Measurements from ENCODE around the gene TMEM168.

- TF ChIP-seq ELK4 (CRISPR knock-in tag; IDR thresholded peaks at IDR 0.05; ENCODE audit: borderline replicate concordance) (no peak), ZNF740 (CRISPR knock-in tag; IDR thresholded peaks at IDR 0.05) (no peak), ZNF639 (CRISPR knock-in tag; conservative IDR thresholded peaks at IDR 0.05) (no peak), ZNF772 (CRISPR knock-in tag; IDR thresholded peaks at IDR 0.05) (no peak), CTCF (CRISPR knock-in tag; IDR thresholded peaks at IDR 0.05) (no peak), HINFP (CRISPR knock-in tag; IDR thresholded peaks at IDR 0.05; ENCODE audit: low read depth) (no peak), REST (IDR thresholded peaks at IDR 0.05; ENCODE audit: borderline replicate concordance in 1 of 2, low read depth in 1 of 2, low read length in 2 of 2) (no peak), MAZ (IDR thresholded peaks at IDR 0.05; ENCODE audit: borderline replicate concordance, low read depth, low read length) (no peak), MAZ (CRISPR knock-in tag; IDR thresholded peaks at IDR 0.05; ENCODE audit: low read depth) (no peak), FIP1L1 (IDR thresholded peaks at IDR 0.05; ENCODE audit: borderline replicate concordance, insufficient read depth, low read depth, low read length) (no peak), ZBTB39 (CRISPR knock-in tag; IDR thresholded peaks at IDR 0.05) (no peak), KDM5A (IDR thresholded peaks at IDR 0.05; ENCODE audit: borderline replicate concordance, low read length) (no peak), ZNF720 (CRISPR knock-in tag; IDR thresholded peaks at IDR 0.05) (no peak)
These were observed 1.4 kb upstream of the TMEM168 start for GRCh38 chr7:112791465-112792168.
